Measurements from ENCODE around the gene DMD. TPM values are rescaled to one million over a fixed set of nuclear protein-coding genes. Genes with fewer than 3 reads are reported as not detected.
A peak's percentile ranks its signal among the peaks of the same experiment; 100 is the strongest.

The DMD gene
- total and polyA plus RNA-seq, 2 donors (not counting 1 experiment from before 2014, with no cell fraction given) = 5.1 to 7.2 TPM

DNA sequence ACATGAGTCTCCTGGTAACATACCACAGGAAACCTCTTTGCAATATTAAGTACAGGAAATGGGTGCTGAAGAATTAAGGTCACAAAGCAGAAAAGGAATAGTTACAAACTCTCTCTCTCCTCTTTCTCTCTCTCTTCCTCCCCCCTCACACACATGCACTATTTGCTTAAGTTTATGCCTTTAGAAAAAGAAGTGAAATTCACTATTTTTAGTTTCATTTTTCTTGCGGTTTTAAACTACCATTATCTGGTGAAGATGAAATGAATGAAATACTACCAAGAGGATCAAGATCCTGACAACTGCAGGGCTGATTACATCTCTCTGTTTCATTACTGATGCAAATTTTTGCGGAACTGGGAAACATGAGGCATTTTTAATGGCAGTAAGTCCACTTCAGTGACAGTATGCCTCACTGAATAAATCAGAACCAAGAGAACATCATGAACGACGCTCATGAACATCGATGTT lies 2075.2 kb downstream of the DMD start:
- no peak for TF ChIP-seq EZH2 (IDR thresholded peaks at IDR 0.05; ENCODE audit: low read length, missing control alignments)
- TF ChIP-seq, protein P1, sequence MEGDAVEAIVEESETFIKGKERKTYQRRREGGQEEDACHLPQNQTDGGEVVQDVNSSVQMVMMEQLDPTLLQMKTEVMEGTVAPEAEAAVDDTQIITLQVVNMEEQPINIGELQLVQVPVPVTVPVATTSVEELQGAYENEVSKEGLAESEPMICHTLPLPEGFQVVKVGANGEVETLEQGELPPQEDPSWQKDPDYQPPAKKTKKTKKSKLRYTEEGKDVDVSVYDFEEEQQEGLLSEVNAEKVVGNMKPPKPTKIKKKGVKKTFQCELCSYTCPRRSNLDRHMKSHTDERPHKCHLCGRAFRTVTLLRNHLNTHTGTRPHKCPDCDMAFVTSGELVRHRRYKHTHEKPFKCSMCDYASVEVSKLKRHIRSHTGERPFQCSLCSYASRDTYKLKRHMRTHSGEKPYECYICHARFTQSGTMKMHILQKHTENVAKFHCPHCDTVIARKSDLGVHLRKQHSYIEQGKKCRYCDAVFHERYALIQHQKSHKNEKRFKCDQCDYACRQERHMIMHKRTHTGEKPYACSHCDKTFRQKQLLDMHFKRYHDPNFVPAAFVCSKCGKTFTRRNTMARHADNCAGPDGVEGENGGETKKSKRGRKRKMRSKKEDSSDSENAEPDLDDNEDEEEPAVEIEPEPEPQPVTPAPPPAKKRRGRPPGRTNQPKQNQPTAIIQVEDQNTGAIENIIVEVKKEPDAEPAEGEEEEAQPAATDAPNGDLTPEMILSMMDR (conservative IDR thresholded peaks at IDR 0.05 in 1 of 2, IDR thresholded peaks at IDR 0.05 in 1 of 2; ENCODE audit: low read depth in 1 of 2, low read length in 2 of 2) = no peak
- no peaks in the 10 kb centered on the region for H3K36me3 ChIP-seq (ENCODE audit: control insufficient read depth, insufficient read depth, low read length)
- no peak overlapping the region for H3K4me2 ChIP-seq (ENCODE audit: extremely low read depth, insufficient read depth, low read length)
- no peaks in the 10 kb centered on the region for H4K20me1 ChIP-seq (ENCODE audit: control insufficient read depth, extremely low read depth, insufficient read depth, low read length)
- no peaks in the 10 kb centered on the region for H3K9me3 ChIP-seq (ENCODE audit: control insufficient read depth, insufficient read depth, low read depth, low read length)
- no peak overlapping the region for H2AFZ ChIP-seq (ENCODE audit: low read length)
- no peak for DNase-seq (ENCODE audit: low read depth in 2 of 2)
- no peak overlapping the region for H3K4me3 ChIP-seq (replicated peaks in 1 of 4; ENCODE audit: control extremely low read depth in 1 of 4, insufficient read depth in 1 of 4, low read depth in 3 of 4, low read length in 4 of 4)
- H3K4me1 ChIP-seq (ENCODE audit: control insufficient read depth, extremely low read depth, insufficient read depth, low read length) = no peaks in the 10 kb centered on the region
- H3K79me2 ChIP-seq (ENCODE audit: control insufficient read depth, insufficient read depth, low read length) = no peaks in the 10 kb centered on the region
- no peaks in the 10 kb centered on the region for H3K27me3 ChIP-seq (ENCODE audit: control insufficient read depth, insufficient read depth, low read length)
- H3K27ac ChIP-seq (ENCODE audit: insufficient read depth, low read length) = no peak overlapping the region
- no peak overlapping the region for H3K9ac ChIP-seq (ENCODE audit: insufficient read depth, low read length)

GRCh38 chrX:31132821-31133241 lies 2078.5 kb downstream of the DMD start:
- no peak overlapping the region for H3K4me2 ChIP-seq (ENCODE audit: extremely low read depth, insufficient read depth, low read length)
- DNase-seq (ENCODE audit: low read depth in 2 of 2) = no peak
- H4K20me1 ChIP-seq (ENCODE audit: control insufficient read depth, extremely low read depth, insufficient read depth, low read length) = no peaks in the 10 kb centered on the region
- H3K4me1 ChIP-seq (ENCODE audit: control insufficient read depth, extremely low read depth, insufficient read depth, low read length) = no peaks in the 10 kb centered on the region
- no peak overlapping the region for H3K27ac ChIP-seq (ENCODE audit: insufficient read depth, low read length)
- no peaks in the 10 kb centered on the region for H3K9me3 ChIP-seq (ENCODE audit: control insufficient read depth, insufficient read depth, low read depth, low read length)
- H3K36me3 ChIP-seq (ENCODE audit: control insufficient read depth, insufficient read depth, low read length) = no peaks in the 10 kb centered on the region
- no peak overlapping the region for H2AFZ ChIP-seq (ENCODE audit: low read length)
- TF ChIP-seq, protein P1 (conservative IDR thresholded peaks at IDR 0.05 in 1 of 2, IDR thresholded peaks at IDR 0.05 in 1 of 2; ENCODE audit: low read depth in 1 of 2, low read length in 2 of 2) = no peak
- TF ChIP-seq EZH2 (IDR thresholded peaks at IDR 0.05; ENCODE audit: low read length, missing control alignments) = no peak
- H3K4me3 ChIP-seq (replicated peaks in 1 of 4; ENCODE audit: control extremely low read depth in 1 of 4, insufficient read depth in 1 of 4, low read depth in 3 of 4, low read length in 4 of 4) = no peak overlapping the region
- H3K9ac ChIP-seq (ENCODE audit: insufficient read depth, low read length) = no peak overlapping the region
- H3K27me3 ChIP-seq (ENCODE audit: control insufficient read depth, insufficient read depth, low read length) = no peaks in the 10 kb centered on the region
- H3K79me2 ChIP-seq (ENCODE audit: control insufficient read depth, insufficient read depth, low read length) = no peaks in the 10 kb centered on the region

- Histone ChIP-seq H3K9me3 (ENCODE audit: control insufficient read depth, insufficient read depth, low read depth, low read length) (no peaks in the 10 kb centered on the region), H3K9ac (ENCODE audit: insufficient read depth, low read length) (no peak overlapping the region), H3K4me3 (replicated peaks in 1 of 4; ENCODE audit: control extremely low read depth in 1 of 4, insufficient read depth in 1 of 4, low read depth in 3 of 4, low read length in 4 of 4) (no peak overlapping the region), H3K4me1 (ENCODE audit: control insufficient read depth, extremely low read depth, insufficient read depth, low read length) (no peaks in the 10 kb centered on the region), H4K20me1 (ENCODE audit: control insufficient read depth, extremely low read depth, insufficient read depth, low read length) (no peaks in the 10 kb centered on the region), H3K79me2 (ENCODE audit: control insufficient read depth, insufficient read depth, low read length) (no peaks in the 10 kb centered on the region), H2AFZ (ENCODE audit: low read length) (no peak overlapping the region), H3K36me3 (ENCODE audit: control insufficient read depth, insufficient read depth, low read length) (no peaks in the 10 kb centered on the region), H3K27ac (ENCODE audit: insufficient read depth, low read length) (no peak overlapping the region), H3K4me2 (ENCODE audit: extremely low read depth, insufficient read depth, low read length) (no peak overlapping the region), H3K27me3 (ENCODE audit: control insufficient read depth, insufficient read depth, low read length) (no peaks in the 10 kb centered on the region)
- no peak for TF ChIP-seq EZH2 (IDR thresholded peaks at IDR 0.05; ENCODE audit: low read length, missing control alignments)
- TF ChIP-seq, protein P1 (conservative IDR thresholded peaks at IDR 0.05 in 1 of 2, IDR thresholded peaks at IDR 0.05 in 1 of 2; ENCODE audit: low read depth in 1 of 2, low read length in 2 of 2) = no peak
- DNase-seq (ENCODE audit: low read depth in 2 of 2) = peak in 1 of 2 donors; percentile 40
These were observed 2080.7 kb downstream of the DMD start for GRCh38 chrX:31130457-31131220.
